BJ (cell line): ENCODE results near the gene CD7. TPM values are rescaled to one million over a fixed set of nuclear protein-coding genes. Genes with fewer than 3 reads are reported as not detected.
A peak's percentile ranks its signal among the peaks of the same experiment; 100 is the strongest.

Experiments used
- CTCF ChIA-PET: fragments of 350-600 bp; formaldehyde crosslinking; extraction: SDS; loops from one replicate; lab custom pipeline; 2021; ENCODE audit warnings: antibody characterized with exemption, inconsistent platforms; lab: Yijun Ruan, JAX
- POLR2A ChIA-PET: fragments of 300-600 bp; sonication (Branson Sonifier 250); formaldehyde crosslinking; extraction: SDS; loops from one replicate; lab custom pipeline; 2021; ENCODE audit warnings: antibody characterized with exemption; lab: Charles Lee
- DNase-seq: peaks from one replicate; pipeline ENCODE4 v3.0.0-alpha.2; 2011; ENCODE audit warnings: low read depth
- H3K27me3 ChIP-seq: 2 replicates; pipeline ENCODE4 v1.6.0; 2011; ENCODE audit warnings: low read length; ENCODE audit not compliant: control insufficient read depth, insufficient read depth
- H3K36me3 ChIP-seq: 2 replicates; pipeline ENCODE4 v1.5.1; 2011; ENCODE audit warnings: low read length; ENCODE audit not compliant: control insufficient read depth, insufficient read depth
- H3K4me3 ChIP-seq: 2 replicates; pipeline ENCODE4 v1.5.1; 2011; ENCODE audit warnings: low read depth, mild to moderate bottlenecking, control low read depth, low read length
- polyA plus RNA-seq: library from polyadenylated mRNA; depleted of rRNA; stranded (reverse); fragments of >200 nt; gene quantifications from 2 replicates; pipeline ENCODE4 v1.2.3, GENCODE V29; 2011
- TF ChIP-seq, protein P1 (sequence below): IDR thresholded peaks from 2 replicates; pipeline ENCODE4 v1.5.1; 2011; ENCODE audit warnings: low read depth, mild to moderate bottlenecking, control low read depth, inconsistent platforms, low read length, moderate library complexity; ENCODE audit not compliant: insufficient read depth

Gene CD7
- polyA plus RNA-seq, 1 experiment, result 0.22 TPM

- no peaks in the 10 kb centered on the region for H3K27me3 ChIP-seq
- peak overlapping the region; percentile 97; the same call in 1 of the 2 replicates for H3K4me3 ChIP-seq
- DNase-seq, result no peak
- ChIA-PET CTCF (no interaction called here), POLR2A (no interaction called here)
- TF ChIP-seq, protein P1, sequence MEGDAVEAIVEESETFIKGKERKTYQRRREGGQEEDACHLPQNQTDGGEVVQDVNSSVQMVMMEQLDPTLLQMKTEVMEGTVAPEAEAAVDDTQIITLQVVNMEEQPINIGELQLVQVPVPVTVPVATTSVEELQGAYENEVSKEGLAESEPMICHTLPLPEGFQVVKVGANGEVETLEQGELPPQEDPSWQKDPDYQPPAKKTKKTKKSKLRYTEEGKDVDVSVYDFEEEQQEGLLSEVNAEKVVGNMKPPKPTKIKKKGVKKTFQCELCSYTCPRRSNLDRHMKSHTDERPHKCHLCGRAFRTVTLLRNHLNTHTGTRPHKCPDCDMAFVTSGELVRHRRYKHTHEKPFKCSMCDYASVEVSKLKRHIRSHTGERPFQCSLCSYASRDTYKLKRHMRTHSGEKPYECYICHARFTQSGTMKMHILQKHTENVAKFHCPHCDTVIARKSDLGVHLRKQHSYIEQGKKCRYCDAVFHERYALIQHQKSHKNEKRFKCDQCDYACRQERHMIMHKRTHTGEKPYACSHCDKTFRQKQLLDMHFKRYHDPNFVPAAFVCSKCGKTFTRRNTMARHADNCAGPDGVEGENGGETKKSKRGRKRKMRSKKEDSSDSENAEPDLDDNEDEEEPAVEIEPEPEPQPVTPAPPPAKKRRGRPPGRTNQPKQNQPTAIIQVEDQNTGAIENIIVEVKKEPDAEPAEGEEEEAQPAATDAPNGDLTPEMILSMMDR, result no peak
- H3K36me3 ChIP-seq, result peaks cover 10% of the 10 kb centered on the region
Observed at GRCh38 chr17:82271401-82271800, 46.0 kb downstream of the CD7 start.

DNA sequence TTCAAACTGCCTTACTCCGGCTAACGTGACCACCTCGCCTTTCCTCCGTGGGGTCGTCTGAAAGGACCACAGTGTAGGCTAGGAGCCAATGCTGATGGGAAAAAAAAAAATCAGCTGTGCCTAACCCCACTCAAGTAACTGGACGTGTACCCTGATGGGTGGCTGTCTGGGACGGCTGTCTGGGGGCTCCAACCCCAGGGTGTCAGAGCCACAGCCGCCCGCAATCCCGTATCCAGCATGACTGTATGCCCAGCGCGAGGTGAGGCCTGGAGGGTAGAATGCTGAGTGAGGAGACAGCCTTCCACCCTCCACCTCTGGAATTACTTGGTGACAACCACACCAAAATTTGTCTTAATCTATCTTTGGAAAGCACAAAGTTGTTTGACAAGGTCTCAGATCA is 46.8 kb downstream of the CD7 start:
- POLR2A ChIA-PET, result no interaction called here

DNA sequence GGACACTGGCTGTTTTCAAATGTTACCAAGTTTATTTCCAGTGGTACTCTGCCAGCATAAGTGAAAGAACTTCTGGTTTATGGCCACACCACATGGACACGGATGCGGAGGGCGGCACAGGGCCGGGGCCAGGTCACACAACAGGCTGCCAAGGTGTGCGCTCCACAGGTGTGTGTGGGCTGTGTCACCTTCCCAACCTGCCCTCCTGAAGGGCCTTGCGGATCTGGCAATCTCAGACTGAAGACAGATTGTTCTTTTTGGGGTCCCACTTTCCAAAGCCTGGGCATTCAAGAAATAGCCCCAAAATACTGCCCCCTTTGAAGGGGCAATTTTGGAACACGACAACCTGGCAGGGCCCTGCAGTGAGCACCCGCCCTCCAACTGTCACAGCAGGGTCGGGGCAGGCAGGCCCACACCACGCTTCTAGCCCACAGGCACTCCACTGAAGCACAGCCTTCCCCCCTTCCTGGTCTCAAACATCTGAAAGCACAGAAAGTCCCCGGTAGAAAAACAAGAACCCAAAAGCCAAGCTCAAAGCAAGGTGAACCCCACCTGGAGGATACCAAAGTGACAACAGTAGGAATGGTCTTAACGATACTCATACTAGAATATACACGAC is 47.4 kb downstream of the CD7 start:
- TF ChIP-seq, protein P1, result no peak
- ChIA-PET POLR2A (no interaction called here), CTCF (interaction anchor here (1.0 kb wide), 1 partner anchor 69 kb away, joined by 3 read pairs; no protein-coding TSS in a partner anchor)
- H3K27me3 ChIP-seq, result no peaks in the 10 kb centered on the region
- no peak for DNase-seq
- H3K4me3 ChIP-seq, result no peak overlapping the region
- H3K36me3 ChIP-seq, result peaks cover 15% of the 10 kb centered on the region

More for the DNA sequence above, 46.8 kb downstream of the CD7 start:
- TF ChIP-seq, protein P1, result no peak
- H3K27me3 ChIP-seq, result no peaks in the 10 kb centered on the region
- no peak overlapping the region for H3K4me3 ChIP-seq
- CTCF ChIA-PET, result no interaction called here
- peaks cover 13% of the 10 kb centered on the region for H3K36me3 ChIP-seq
- no peak for DNase-seq

GRCh38 chr17:82269138-82269881 is 48.1 kb downstream of the CD7 start:
- ChIA-PET CTCF (interaction anchor here (1.0 to 1.2 kb wide), 2 partner anchors 23 to 68 kb away, joined by 3 read pairs; no protein-coding TSS in a partner anchor), POLR2A (no interaction called here)
- no peak overlapping the region for H3K4me3 ChIP-seq
- TF ChIP-seq, protein P1, result no peak
- no peak for DNase-seq
- H3K27me3 ChIP-seq, result no peaks in the 10 kb centered on the region
- peaks cover 18% of the 10 kb centered on the region for H3K36me3 ChIP-seq
